Neuronal stem cell (in vitro differentiated cells): ENCODE data around the gene PARD6B.
A peak's percentile ranks its signal among the peaks of the same experiment; 100 is the strongest.

ENCODE experiments used
- DNase-seq: peaks from one replicate; pipeline ENCODE4 v3.0.0-alpha.2; 2013; ENCODE audit warnings: low spot score
- H2AFZ ChIP-seq: one replicate; pipeline ENCODE4 v1.6.1; 2013; ENCODE audit warnings: mild to moderate bottlenecking, low read length, inconsistent platforms
- H2AK5ac ChIP-seq: 2 replicates; pipeline ENCODE4 v1.6.1; 2013; ENCODE audit warnings: low read depth, mild to moderate bottlenecking, inconsistent platforms, low read length, moderate library complexity, mixed read lengths
- H2BK120ac ChIP-seq: 2 replicates; pipeline ENCODE4 v1.6.1; 2013; ENCODE audit warnings: low read depth, mild to moderate bottlenecking, inconsistent platforms, low read length, moderate library complexity, mixed read lengths
- H2BK12ac ChIP-seq: one replicate; pipeline ENCODE4 v1.6.1; 2013; ENCODE audit warnings: low read length, inconsistent platforms
- H2BK15ac ChIP-seq: 2 replicates; pipeline ENCODE4 v1.6.1; 2013; ENCODE audit warnings: mild to moderate bottlenecking, low read length, inconsistent platforms, mixed read lengths
- H2BK5ac ChIP-seq: one replicate; pipeline ENCODE4 v1.6.1; 2013; ENCODE audit warnings: inconsistent platforms, mild to moderate bottlenecking, low read length, moderate library complexity
- H3K14ac ChIP-seq: one replicate; pipeline ENCODE4 v1.6.1; 2013; ENCODE audit warnings: low read length, inconsistent platforms
- H3K18ac ChIP-seq: 2 replicates; pipeline ENCODE4 v1.6.1; 2013; ENCODE audit warnings: low read length, inconsistent platforms
- H3K23ac ChIP-seq: 2 replicates; pipeline ENCODE4 v1.6.1; 2013; ENCODE audit warnings: low read depth, mild to moderate bottlenecking, mixed read lengths, low read length, inconsistent platforms; ENCODE audit not compliant: poor library complexity
- H3K27ac ChIP-seq: replicated peaks from 3 replicates; pipeline ENCODE4 v1.5.1; 2013; ENCODE audit warnings: low read length, inconsistent platforms
- H3K27me3 ChIP-seq, 3 experiments: 2 replicates each; pipeline ENCODE4 v1.6.1; 2013; ENCODE audit warnings: low read length in 3 of 3, mild to moderate bottlenecking in 2 of 3, inconsistent platforms in 1 of 3, low read depth in 1 of 3, mixed read lengths in 1 of 3, moderate library complexity in 1 of 3; ENCODE audit not compliant: control insufficient read depth in 3 of 3, insufficient read depth in 3 of 3
- H3K36me3 ChIP-seq, 2 donors: replicated peaks in 1 of 2; 2 replicates each; pipeline ENCODE4 v1.6.1; 2013; ENCODE audit warnings: low read length in 2 of 2; ENCODE audit not compliant: control insufficient read depth in 2 of 2, insufficient read depth in 2 of 2
- H3K4ac ChIP-seq: 2 replicates; pipeline ENCODE4 v1.6.1; 2013; ENCODE audit warnings: inconsistent platforms, mild to moderate bottlenecking, low read length, moderate library complexity
- H3K4me1 ChIP-seq, 2 donors: 1 replicate in 1 of 2; 2 replicates in 1 of 2; pipeline ENCODE4 v1.6.1; 2013; ENCODE audit warnings: low read length in 2 of 2, low read depth in 1 of 2; ENCODE audit not compliant: control insufficient read depth in 2 of 2, insufficient read depth in 1 of 2
- H3K4me2 ChIP-seq: one replicate; pipeline ENCODE4 v1.6.1; 2013; ENCODE audit warnings: mild to moderate bottlenecking, low read length, inconsistent platforms; ENCODE audit not compliant: insufficient read depth, poor library complexity, severe bottlenecking
- H3K4me3 ChIP-seq, 2 donors: 2 replicates each; pipeline ENCODE4 v1.5.1; 2013; ENCODE audit warnings: low read length in 2 of 2, mild to moderate bottlenecking in 2 of 2, inconsistent platforms in 1 of 2, moderate library complexity in 1 of 2
- H3K79me1 ChIP-seq: one replicate; pipeline ENCODE4 v1.6.1; 2013; ENCODE audit warnings: low read depth, mild to moderate bottlenecking, inconsistent platforms, low read length, moderate library complexity
- H3K9ac ChIP-seq: one replicate; pipeline ENCODE4 v1.6.1; 2013; ENCODE audit warnings: mild to moderate bottlenecking, low read depth, low read length, inconsistent platforms; ENCODE audit not compliant: poor library complexity
- H3K9me3 ChIP-seq, 2 donors: replicated peaks in 1 of 2; 2 replicates each; pipeline versions ENCODE3 to v1.6.1; 2013; ENCODE audit warnings: low read length in 2 of 2, mild to moderate bottlenecking in 2 of 2, inconsistent platforms in 1 of 2, low read depth in 1 of 2, mixed read lengths in 1 of 2, moderate library complexity in 1 of 2; ENCODE audit not compliant: control insufficient read depth in 2 of 2, insufficient read depth in 1 of 2
- H4K8ac ChIP-seq: one replicate; pipeline ENCODE4 v1.6.1; 2013; ENCODE audit warnings: low read depth, mild to moderate bottlenecking, inconsistent platforms, low read length, moderate library complexity
- H4K91ac ChIP-seq: one replicate; pipeline ENCODE4 v1.6.1; 2013; ENCODE audit warnings: low read length, low read depth, mild to moderate bottlenecking, inconsistent platforms; ENCODE audit not compliant: poor library complexity
- WGBS, 2 donors: extraction: QIAGEN DNeasy Blood & Tissue Kit; methylation state at CpG; one replicate each; pipeline ENCODE4 v1.1.7; 2013; ENCODE audit warnings: missing lambda C conversion rate in 2 of 2, mixed read lengths in 1 of 2; ENCODE audit not compliant: insufficient read length in 2 of 2, insufficient replicate concordance in 1 of 2; ENCODE audit errors: extremely low coverage in 2 of 2; 5-methylcytosine and 5-hydroxymethylcytosine counted together

PARD6B gene

DNA sequence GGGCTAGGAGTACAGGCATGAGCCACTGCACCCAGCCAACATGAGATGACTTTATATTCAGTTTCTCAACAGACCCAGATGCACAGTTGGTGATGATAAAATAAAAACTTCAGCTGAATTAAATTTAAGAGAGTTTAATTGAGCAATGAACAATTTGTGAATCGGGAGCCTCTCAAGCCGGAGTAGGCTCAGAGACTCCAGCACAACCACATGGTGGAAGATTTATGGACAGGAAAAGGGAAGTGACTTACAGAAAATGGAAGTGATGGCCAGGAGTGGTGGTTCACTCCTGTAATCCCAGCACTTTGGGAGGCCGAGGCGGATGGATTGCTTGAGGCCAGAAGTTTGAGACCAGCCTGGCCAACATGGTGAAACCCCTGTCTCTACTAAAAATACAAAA lies 53.1 kb downstream of the PARD6B start:
- Histone ChIP-seq H3K79me1 (no peaks in the 10 kb centered on the region), H2BK15ac (no peak overlapping the region), H3K4me3 (no peak overlapping the region), H2BK5ac (no peak overlapping the region), H2AFZ (no peak overlapping the region), H3K36me3 (no peaks in the 10 kb centered on the region), H4K8ac (no peak overlapping the region), H4K91ac (no peak overlapping the region), H3K9ac (no peak overlapping the region), H3K27me3 (peaks cover 0 to 2% (median 0%) of the 10 kb centered on the region in 3 experiments), H3K4me1 (peaks cover 1 to 3% of the 10 kb centered on the region in 2 donors), H2BK12ac (no peak overlapping the region), H3K9me3 (peaks cover 0 to 2% of the 10 kb centered on the region in 2 donors), H3K23ac (no peak overlapping the region), H3K27ac (no peak overlapping the region), H2BK120ac (no peak overlapping the region), H2AK5ac (no peak overlapping the region), H3K14ac (no peak overlapping the region), H3K4me2 (no peak overlapping the region), H3K4ac (no peak overlapping the region), H3K18ac (no peak overlapping the region)
- WGBS, 2 donors: no CpG with 5 or more reads among the region's 4 CpGs
- no peak for DNase-seq

GRCh38 chr20:50786703-50787102 lies 55.3 kb downstream of the PARD6B start:
- Histone ChIP-seq H3K18ac (no peak overlapping the region), H2AK5ac (no peak overlapping the region), H2AFZ (no peak overlapping the region), H2BK120ac (no peak overlapping the region), H3K4me3 (no peak overlapping the region), H3K23ac (no peak overlapping the region), H4K91ac (no peak overlapping the region), H3K4me2 (no peak overlapping the region), H2BK12ac (no peak overlapping the region), H3K14ac (no peak overlapping the region), H3K36me3 (no peaks in the 10 kb centered on the region), H3K27me3 (peaks cover 0 to 2% (median 0%) of the 10 kb centered on the region in 3 experiments), H3K9me3 (peaks cover 0 to 2% of the 10 kb centered on the region in 2 donors), H3K4me1 (peaks cover 3 to 11% of the 10 kb centered on the region in 2 donors), H4K8ac (no peak overlapping the region), H3K4ac (no peak overlapping the region), H3K79me1 (no peaks in the 10 kb centered on the region), H3K9ac (peak overlapping the region; percentile 47), H2BK15ac (no peak overlapping the region), H2BK5ac (no peak overlapping the region), H3K27ac (no peak overlapping the region)
- WGBS, 2 donors: no CpG with 5 or more reads among the region's 9 CpGs
- no peak for DNase-seq

- Histone ChIP-seq H2AFZ (no peak overlapping the region), H3K4me2 (no peak overlapping the region), H3K36me3 (no peaks in the 10 kb centered on the region), H3K4ac (no peak overlapping the region), H3K4me3 (no peak overlapping the region), H2BK15ac (no peak overlapping the region), H3K9me3 (peaks cover 0 to 2% of the 10 kb centered on the region in 2 donors), H2BK12ac (no peak overlapping the region), H4K8ac (no peak overlapping the region), H4K91ac (no peak overlapping the region), H3K18ac (no peak overlapping the region), H3K14ac (no peak overlapping the region), H2AK5ac (no peak overlapping the region), H2BK120ac (no peak overlapping the region), H3K27ac (no peak overlapping the region), H3K23ac (no peak overlapping the region), H3K9ac (no peak overlapping the region), H2BK5ac (no peak overlapping the region), H3K4me1 (peaks cover 3 to 11% of the 10 kb centered on the region in 2 donors), H3K27me3 (peaks cover 0 to 2% (median 0%) of the 10 kb centered on the region in 3 experiments), H3K79me1 (no peaks in the 10 kb centered on the region)
- WGBS, 2 donors: no CpG with 5 or more reads among the region's 2 CpGs
- DNase-seq: no peak
Measured at GRCh38 chr20:50787181-50787580, 55.8 kb downstream of the PARD6B start.

DNA sequence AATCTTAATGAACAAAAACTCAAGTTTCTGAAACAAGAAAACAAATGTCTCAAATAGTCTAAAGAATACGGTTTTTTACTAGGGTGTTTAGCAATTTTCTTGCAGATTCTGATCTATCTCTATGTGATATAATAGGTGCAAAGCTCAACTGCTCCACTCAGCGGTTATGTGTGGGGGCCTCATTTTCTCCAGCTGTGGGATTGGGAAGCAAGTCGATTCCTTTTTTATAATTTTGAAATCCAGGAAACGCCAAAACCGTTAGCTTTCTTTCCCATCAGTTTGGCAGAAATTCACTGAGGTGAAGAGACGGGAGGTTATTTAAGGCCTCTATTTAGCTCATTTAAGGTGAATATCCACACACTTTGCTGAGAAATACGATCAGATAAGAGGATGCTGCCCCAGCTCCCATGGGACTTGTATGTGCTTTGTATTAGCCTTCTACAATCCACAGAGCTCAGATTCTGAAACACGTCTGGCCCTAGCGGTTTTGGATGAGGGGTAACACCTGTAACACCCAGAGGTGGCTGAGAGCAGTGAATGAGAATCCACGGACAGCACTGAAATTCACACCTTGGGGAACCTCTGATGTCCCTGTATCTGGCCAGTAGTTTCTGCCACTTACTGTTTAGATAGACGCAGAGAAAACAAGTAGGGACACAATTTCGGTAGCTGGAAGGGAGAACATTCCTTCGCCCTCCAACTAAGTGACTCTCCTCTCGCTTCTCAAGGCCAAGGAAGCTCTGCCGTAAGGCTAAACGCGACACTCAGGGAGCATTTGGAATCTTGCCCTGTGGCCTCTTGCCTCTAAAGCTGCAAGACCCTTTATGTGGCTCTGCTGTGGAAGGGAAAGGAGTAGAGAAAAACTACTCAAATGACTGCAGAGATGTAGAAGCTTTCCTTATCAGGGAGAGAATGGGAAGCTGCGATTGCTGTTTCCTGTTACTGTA lies 56.9 kb downstream of the PARD6B start:
- no peaks in the 10 kb centered on the region for H3K79me1 ChIP-seq
- no peak overlapping the region for H3K14ac ChIP-seq
- H2BK120ac ChIP-seq: no peak overlapping the region
- no peak overlapping the region for H3K4ac ChIP-seq
- no peak overlapping the region for H3K18ac ChIP-seq
- no peak overlapping the region for H3K23ac ChIP-seq
- peak overlapping the region; percentile 60 for H2AFZ ChIP-seq
- H4K91ac ChIP-seq: no peak overlapping the region
- H3K36me3 ChIP-seq: no peaks in the 10 kb centered on the region
- no peak overlapping the region for H3K27ac ChIP-seq
- H3K9me3 ChIP-seq: peaks cover 0 to under 1% of the 10 kb centered on the region in 2 donors
- no peak for DNase-seq
- no peak overlapping the region for H2BK5ac ChIP-seq
- no peak overlapping the region for H3K4me3 ChIP-seq
- H2BK15ac ChIP-seq: no peak overlapping the region
- H3K4me1 ChIP-seq: peaks cover 3 to 11% of the 10 kb centered on the region in 2 donors
- no CpG with 5 or more reads among the region's 18 CpGs for WGBS, 2 donors
- H2AK5ac ChIP-seq: no peak overlapping the region
- H3K9ac ChIP-seq: no peak overlapping the region
- no peak overlapping the region for H4K8ac ChIP-seq
- no peak overlapping the region for H2BK12ac ChIP-seq
- H3K27me3 ChIP-seq: peaks cover 0 to under 1% (median 0%) of the 10 kb centered on the region in 3 experiments
- H3K4me2 ChIP-seq: no peak overlapping the region
